Activated CD4-positive, alpha-beta memory T cell treated with anti-CD3 and anti-CD28 coated beads, Interleukin-2, amount 10 ng/mL, durations not matched to agents 7 days and 5 days (primary cell): ENCODE results near the gene MAP3K5. TPM values are rescaled to one million over a fixed set of nuclear protein-coding genes. Genes with fewer than 3 reads are reported as not detected.
A peak's percentile ranks its signal among the peaks of the same experiment; 100 is the strongest.
"Not testable (repeated sequence)": the region's sequence is repeated elsewhere in the genome, so short reads cannot be mapped to it uniquely, and the experiment has no call there.

ENCODE experiments used
- CTCF ChIA-PET: fragments of 350-600 bp; sonication (Branson Sonifier 250); formaldehyde crosslinking; loops from one replicate; lab custom pipeline; 2021; ENCODE audit warnings: antibody characterized with exemption, inconsistent platforms; lab: Charles Lee
- POLR2A ChIA-PET: fragments of 350-600 bp; sonication (Branson Sonifier 250); formaldehyde crosslinking; loops from one replicate; lab custom pipeline; 2021; ENCODE audit warnings: antibody characterized with exemption; lab: Charles Lee
- DNase-seq: peaks from one replicate; pipeline ENCODE4 v3.0.0-alpha.2; 2020
- H3K27ac Mint-ChIP-seq: one replicate; pipeline ENCODE4 v1.8.0; 2021; ENCODE audit warnings: mild to moderate bottlenecking, mixed read lengths
- H3K27me3 Mint-ChIP-seq: one replicate; pipeline ENCODE4 v1.8.0; 2021; ENCODE audit warnings: mixed read lengths
- H3K36me3 Mint-ChIP-seq: one replicate; pipeline ENCODE4 v1.8.0; 2021; ENCODE audit warnings: low read depth, mixed read lengths
- H3K4me1 Mint-ChIP-seq: one replicate; pipeline ENCODE4 v1.8.0; 2021; ENCODE audit warnings: mixed read lengths
- H3K4me3 Mint-ChIP-seq: one replicate; pipeline ENCODE4 v1.8.0; 2021; ENCODE audit warnings: mild to moderate bottlenecking, mixed read lengths
- H3K9me3 Mint-ChIP-seq: one replicate; pipeline ENCODE4 v1.8.0; 2021; ENCODE audit warnings: mixed read lengths
- total RNA-seq, 2 experiments: library from RNA; stranded (reverse); gene quantifications; one replicate each; pipeline ENCODE4 v1.2.3, GENCODE V29; 2021

The MAP3K5 gene
- total RNA-seq, 2 experiments from 2014 or later: 25.4 to 25.9 TPM

DNA sequence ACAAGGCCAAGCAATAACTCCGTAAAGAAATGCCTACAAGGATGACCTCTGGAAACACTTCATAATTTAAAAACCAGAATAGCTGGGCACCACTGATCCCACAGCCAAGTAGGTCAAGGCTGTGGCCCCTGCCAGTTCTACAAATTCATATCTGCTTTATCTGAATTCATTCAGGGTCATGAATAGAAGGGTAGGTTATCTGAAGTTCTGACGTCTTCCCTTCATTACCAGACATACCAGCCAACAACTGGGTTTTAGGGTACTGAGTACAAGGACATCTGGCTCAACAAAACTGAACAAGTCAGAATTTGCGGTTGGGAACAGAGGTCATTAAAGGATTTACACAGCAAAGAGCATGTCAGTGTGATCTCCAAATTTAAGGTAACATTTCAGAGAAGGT, 26.0 kb downstream of the MAP3K5 start:
- Mint-ChIP-seq H3K27ac (no peak overlapping the region), H3K4me1 (peaks cover 72% of the 10 kb centered on the region), H3K9me3 (peaks cover 3% of the 10 kb centered on the region), H3K27me3 (no peaks in the 10 kb centered on the region), H3K36me3 (peaks cover 9% of the 10 kb centered on the region), H3K4me3 (no peak overlapping the region)
- CTCF ChIA-PET: interaction anchor here (3.7 kb wide), 1 partner anchor 26 kb away, joined by 37 read pairs; the partner anchor contains the start of gene MAP3K5
- POLR2A ChIA-PET: interaction anchor here (1.2 to 5.0 kb wide), 2 partner anchors 12 to 26 kb away, joined by 4 to 37 read pairs; partner anchors contain the start of gene MAP3K5
- DNase-seq: no peak

- no peak for DNase-seq
- peaks cover 75% of the 10 kb centered on the region for H3K4me1 Mint-ChIP-seq
- H3K27ac Mint-ChIP-seq: peak overlapping the region; percentile 28
- H3K4me3 Mint-ChIP-seq: no peak overlapping the region
- ChIA-PET CTCF (interaction anchor here (0.8 to 3.7 kb wide), 8 partner anchors 10 to 120 kb away, joined by 3 to 37 read pairs (median 6); partner anchors contain the start of gene MAP3K5), POLR2A (interaction anchor here (1.0 to 7.5 kb wide), 7 partner anchors 9 to 117 kb away, joined by 3 to 68 read pairs (median 7); partner anchors contain the start of gene MAP3K5)
- H3K27me3 Mint-ChIP-seq: no peaks in the 10 kb centered on the region
- peaks cover 3% of the 10 kb centered on the region for H3K9me3 Mint-ChIP-seq
- peaks cover 9% of the 10 kb centered on the region for H3K36me3 Mint-ChIP-seq
These were observed 27.7 kb downstream of the MAP3K5 start for GRCh38 chr6:136764517-136764993.

GRCh38 chr6:136763716-136764516, 28.4 kb downstream of the MAP3K5 start:
- ChIA-PET CTCF (interaction anchor here (0.8 to 3.9 kb wide), 9 partner anchors 9 to 120 kb away, joined by 3 to 37 read pairs (median 6); partner anchors contain the start of gene MAP3K5), POLR2A (interaction anchor here (1.0 to 7.5 kb wide), 7 partner anchors 10 to 116 kb away, joined by 3 to 68 read pairs (median 7); partner anchors contain the start of gene MAP3K5)
- H3K27me3 Mint-ChIP-seq: no peaks in the 10 kb centered on the region
- H3K4me1 Mint-ChIP-seq: peaks cover 72% of the 10 kb centered on the region
- H3K27ac Mint-ChIP-seq: peak overlapping the region; percentile 28
- DNase-seq: no peak
- no peak overlapping the region for H3K4me3 Mint-ChIP-seq
- H3K9me3 Mint-ChIP-seq: peaks cover under 1% of the 10 kb centered on the region
- H3K36me3 Mint-ChIP-seq: peaks cover 7% of the 10 kb centered on the region

DNA sequence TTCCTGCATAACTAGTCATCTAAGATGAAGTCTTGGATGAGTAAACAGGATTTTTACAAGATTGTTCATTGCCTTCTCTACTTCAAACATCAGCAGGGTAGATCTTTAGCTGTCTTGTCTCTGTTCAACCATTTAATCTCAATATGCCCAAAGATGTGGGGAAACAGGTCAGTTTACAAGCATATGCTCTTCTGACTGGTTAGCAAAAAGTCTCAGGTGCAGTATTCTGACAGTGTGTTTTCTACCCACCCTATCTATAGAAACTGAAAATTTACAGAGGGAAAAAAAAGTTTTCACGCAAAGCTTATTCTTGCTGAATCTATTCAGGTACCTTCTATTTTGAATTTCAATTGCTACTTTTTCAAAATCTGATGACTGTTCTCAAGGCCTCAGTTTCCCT, 29.0 kb downstream of the MAP3K5 start:
- CTCF ChIA-PET: interaction anchor here (2.2 to 3.9 kb wide), 5 partner anchors 8 to 119 kb away, joined by 6 to 37 read pairs (median 12); partner anchors contain the start of gene MAP3K5
- H3K27ac Mint-ChIP-seq: no peak overlapping the region
- no peaks in the 10 kb centered on the region for H3K9me3 Mint-ChIP-seq

GRCh38 chr6:136762022-136762975, 30.0 kb downstream of the MAP3K5 start:
- H3K4me3 Mint-ChIP-seq: no peak overlapping the region
- ChIA-PET CTCF (interaction anchor here (0.7 to 3.9 kb wide), 8 partner anchors 7 to 117 kb away, joined by 3 to 37 read pairs (median 5); partner anchors contain the start of gene MAP3K5), POLR2A (interaction anchor here (0.7 to 7.5 kb wide), 6 partner anchors 8 to 43 kb away, joined by 3 to 68 read pairs (median 20); partner anchors contain the start of gene MAP3K5)
- H3K27ac Mint-ChIP-seq: peak overlapping the region; percentile 21
- H3K27me3 Mint-ChIP-seq: no peaks in the 10 kb centered on the region
- peaks cover under 1% of the 10 kb centered on the region for H3K36me3 Mint-ChIP-seq
- peaks cover 63% of the 10 kb centered on the region for H3K4me1 Mint-ChIP-seq
- H3K9me3 Mint-ChIP-seq: no peaks in the 10 kb centered on the region
- no peak for DNase-seq

More for the DNA sequence above, 29.0 kb downstream of the MAP3K5 start:
- POLR2A ChIA-PET: interaction anchor here (1.4 to 7.5 kb wide), 5 partner anchors 9 to 44 kb away, joined by 4 to 68 read pairs (median 37); partner anchors contain the start of gene MAP3K5
- peaks cover 72% of the 10 kb centered on the region for H3K4me1 Mint-ChIP-seq
- no peaks in the 10 kb centered on the region for H3K27me3 Mint-ChIP-seq
- H3K4me3 Mint-ChIP-seq: no peak overlapping the region
- no peak for DNase-seq
- peaks cover 3% of the 10 kb centered on the region for H3K36me3 Mint-ChIP-seq

- Mint-ChIP-seq H3K9me3 (no peaks in the 10 kb centered on the region), H3K4me3 (peak overlapping the region; percentile 38), H3K27me3 (no peaks in the 10 kb centered on the region), H3K27ac (peak overlapping the region; percentile 21), H3K4me1 (peaks cover 66% of the 10 kb centered on the region), H3K36me3 (peaks cover 5% of the 10 kb centered on the region)
- DNase-seq: peak; percentile 34
- CTCF ChIA-PET: interaction anchor here (0.8 to 3.9 kb wide), 7 partner anchors 9 to 114 kb away, joined by 3 to 18 read pairs (median 3); partner anchors contain the start of gene MAP3K5
- POLR2A ChIA-PET: interaction anchor here (1.0 to 7.5 kb wide), 6 partner anchors 7 to 62 kb away, joined by 3 to 68 read pairs (median 20); partner anchors contain the start of gene MAP3K5
These were observed 30.9 kb downstream of the MAP3K5 start for GRCh38 chr6:136761227-136761922.

DNA sequence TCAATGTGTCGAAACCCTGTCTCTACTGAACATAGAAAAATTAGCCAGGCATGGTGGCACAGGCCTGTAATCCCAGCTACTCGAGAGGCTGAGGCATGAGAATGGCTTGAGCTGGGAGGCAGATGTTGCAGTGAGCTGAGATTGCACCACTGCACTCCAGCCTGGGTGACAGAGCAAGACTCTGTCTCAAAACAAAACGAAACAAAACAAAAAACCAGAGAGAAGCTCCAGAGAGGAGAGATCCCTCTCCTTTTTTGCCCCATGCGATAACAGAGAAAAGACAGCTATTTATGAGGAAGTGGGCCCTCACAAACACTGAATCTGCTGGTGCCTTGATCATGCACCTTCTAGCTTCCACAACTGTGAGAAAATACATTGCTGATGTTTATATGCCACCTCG, 31.5 kb downstream of the MAP3K5 start:
- H3K36me3 Mint-ChIP-seq, H3K27ac Mint-ChIP-seq, H3K27me3 Mint-ChIP-seq, DNase-seq, H3K9me3 Mint-ChIP-seq, H3K4me3 Mint-ChIP-seq: not testable (repeated sequence)
- H3K4me1 Mint-ChIP-seq: peaks cover 65% of the 10 kb centered on the region
- CTCF ChIA-PET: interaction anchor here (0.8 to 3.9 kb wide), 6 partner anchors 8 to 113 kb away, joined by 3 to 18 read pairs (median 4); partner anchors contain the start of gene MAP3K5
- POLR2A ChIA-PET: interaction anchor here (1.0 to 7.5 kb wide), 4 partner anchors 11 to 63 kb away, joined by 3 to 68 read pairs (median 31); partner anchors contain the start of gene MAP3K5

DNA sequence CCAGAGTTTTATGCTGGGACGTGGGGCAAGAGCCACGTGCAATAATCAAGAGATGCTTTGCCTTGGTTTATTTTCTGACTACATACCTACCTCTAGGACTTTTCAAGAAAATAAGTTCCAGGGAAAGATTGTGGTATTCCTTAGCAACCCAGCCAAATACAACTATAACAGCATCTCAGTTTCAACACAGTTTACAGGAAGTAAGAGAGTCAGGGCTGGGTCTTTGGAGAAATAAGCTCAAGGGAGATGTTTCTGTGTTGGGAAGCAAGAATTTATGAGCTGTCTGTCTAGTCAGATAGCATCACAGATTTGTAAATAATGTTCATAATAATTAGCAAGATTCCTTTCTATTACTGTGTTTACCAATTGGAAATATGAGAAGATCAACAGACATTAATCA, 35.1 kb downstream of the MAP3K5 start:
- Mint-ChIP-seq H3K27me3 (no peaks in the 10 kb centered on the region), H3K9me3 (no peaks in the 10 kb centered on the region), H3K27ac (no peak overlapping the region), H3K4me3 (no peak overlapping the region), H3K36me3 (peaks cover 13% of the 10 kb centered on the region), H3K4me1 (peaks cover 65% of the 10 kb centered on the region)
- DNase-seq: no peak
- POLR2A ChIA-PET: interaction anchor here (1.2 to 5.3 kb wide), 3 partner anchors 7 to 30 kb away, joined by 3 to 37 read pairs (median 5); no protein-coding TSS in a partner anchor
- CTCF ChIA-PET: interaction anchor here (0.7 to 9.3 kb wide), 3 partner anchors 34 to 113 kb away, joined by 3 to 80 read pairs (median 4); partner anchors contain the start of gene MAP3K5

DNA sequence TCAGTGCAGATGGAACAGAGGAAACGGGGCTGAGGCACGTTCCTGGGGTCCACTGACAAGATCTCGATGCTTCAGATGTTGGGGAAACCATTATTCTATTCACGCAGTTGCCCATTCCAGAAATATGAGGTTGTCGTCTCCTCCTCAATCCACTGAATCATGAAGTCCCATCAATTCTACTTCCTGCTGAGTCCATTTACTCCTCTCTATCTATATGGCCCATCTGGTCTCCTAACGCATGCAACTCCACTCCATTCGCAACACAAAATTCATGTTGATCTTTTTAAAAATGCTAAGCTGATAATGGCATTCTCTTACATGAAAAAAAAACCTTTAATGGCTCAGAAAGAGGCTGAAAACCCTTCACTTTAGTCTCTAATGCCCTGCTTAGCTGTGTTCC, 37.5 kb downstream of the MAP3K5 start:
- Mint-ChIP-seq H3K4me1 (peaks cover 72% of the 10 kb centered on the region), H3K4me3 (no peak overlapping the region), H3K9me3 (no peaks in the 10 kb centered on the region), H3K27ac (peak overlapping the region; percentile 45), H3K27me3 (no peaks in the 10 kb centered on the region), H3K36me3 (peaks cover 18% of the 10 kb centered on the region)
- ChIA-PET CTCF (interaction anchor here (1.4 to 9.3 kb wide), 2 partner anchors 9 to 36 kb away, joined by 6 to 80 read pairs; partner anchors contain the start of gene MAP3K5), POLR2A (interaction anchor here (0.9 to 5.6 kb wide), 6 partner anchors 9 to 47 kb away, joined by 3 to 62 read pairs (median 20); partner anchors contain the start of gene MAP3K5)
- no peak for DNase-seq

DNA sequence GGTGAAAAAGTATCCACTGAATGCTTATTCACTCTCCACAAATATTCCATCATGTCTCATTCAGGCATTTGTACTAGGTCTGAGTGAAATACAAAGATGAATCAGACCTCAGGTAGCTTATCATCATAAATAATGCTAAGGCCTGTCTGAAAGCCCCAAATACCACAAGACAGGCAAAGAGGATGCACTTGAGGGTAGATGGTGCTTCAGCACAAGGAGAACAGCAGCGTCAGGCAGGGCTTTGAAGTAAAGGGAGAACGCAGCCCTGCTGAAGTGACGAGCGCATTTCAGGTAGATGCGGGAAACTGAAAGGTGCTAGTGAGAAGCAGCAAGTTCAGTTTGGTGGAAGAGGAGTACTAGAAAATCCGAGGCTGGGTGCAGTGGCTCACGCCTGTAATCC, 38.7 kb downstream of the MAP3K5 start:
- H3K9me3 Mint-ChIP-seq: no peaks in the 10 kb centered on the region
- H3K27me3 Mint-ChIP-seq: no peaks in the 10 kb centered on the region
- ChIA-PET CTCF (interaction anchor here (1.5 to 9.3 kb wide), 4 partner anchors 9 to 109 kb away, joined by 3 to 80 read pairs (median 12); partner anchors contain the start of gene MAP3K5), POLR2A (interaction anchor here (1.6 to 5.6 kb wide), 5 partner anchors 10 to 38 kb away, joined by 3 to 62 read pairs (median 36); partner anchors contain the start of gene MAP3K5)
- H3K4me3 Mint-ChIP-seq: peak overlapping the region; percentile 56
- H3K27ac Mint-ChIP-seq: peak overlapping the region; percentile 91
- H3K4me1 Mint-ChIP-seq: peaks cover 80% of the 10 kb centered on the region
- H3K36me3 Mint-ChIP-seq: peaks cover 24% of the 10 kb centered on the region
- peak; percentile 72 for DNase-seq
